Measurements from ENCODE around the gene GIT2. TPM values are rescaled to one million over a fixed set of nuclear protein-coding genes. Genes with fewer than 3 reads are reported as not detected.

Gene GIT2
- total RNA-seq, 1 experiment from 2014 or later = 40.0 TPM

DNA sequence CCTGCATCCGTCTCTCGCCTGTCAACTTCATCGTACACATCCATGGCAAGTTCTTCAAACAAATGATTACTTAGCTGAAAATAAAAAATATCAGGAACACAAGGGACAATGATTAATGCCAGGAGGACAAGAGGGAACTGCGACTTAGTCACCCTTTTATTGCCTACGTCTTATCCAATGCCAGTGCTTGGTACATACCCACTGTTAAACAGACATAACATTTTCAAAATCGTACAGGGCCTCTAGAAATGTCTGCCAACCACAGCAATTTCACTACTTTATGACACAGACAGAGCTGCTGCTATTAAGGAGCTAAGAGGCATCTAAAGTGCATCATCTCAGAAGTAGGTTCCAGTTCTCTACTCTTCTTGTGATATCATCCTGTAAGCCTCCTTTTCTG lies 34.6 kb downstream of the GIT2 start:
- ChIA-PET CTCF (no interaction called here), POLR2A (no interaction called here)
- Histone ChIP-seq H3K36me3 (ENCODE audit: control insufficient read depth, insufficient read depth, low read length) (no peaks in the 10 kb centered on the region), H3K27me3 (ENCODE audit: control insufficient read depth, insufficient read depth, low read length) (no peaks in the 10 kb centered on the region), H3K4me1 (ENCODE audit: control insufficient read depth, insufficient read depth, low read length) (no peaks in the 10 kb centered on the region), H3K4me3 (ENCODE audit: low read depth in 2 of 2, low read length in 2 of 2) (no peak overlapping the region), H3K9me3 (ENCODE audit: control insufficient read depth, insufficient read depth, low read depth, low read length) (no peaks in the 10 kb centered on the region), H3K27ac (ENCODE audit: low read length) (no peak overlapping the region)
- TF ChIP-seq, protein P1, sequence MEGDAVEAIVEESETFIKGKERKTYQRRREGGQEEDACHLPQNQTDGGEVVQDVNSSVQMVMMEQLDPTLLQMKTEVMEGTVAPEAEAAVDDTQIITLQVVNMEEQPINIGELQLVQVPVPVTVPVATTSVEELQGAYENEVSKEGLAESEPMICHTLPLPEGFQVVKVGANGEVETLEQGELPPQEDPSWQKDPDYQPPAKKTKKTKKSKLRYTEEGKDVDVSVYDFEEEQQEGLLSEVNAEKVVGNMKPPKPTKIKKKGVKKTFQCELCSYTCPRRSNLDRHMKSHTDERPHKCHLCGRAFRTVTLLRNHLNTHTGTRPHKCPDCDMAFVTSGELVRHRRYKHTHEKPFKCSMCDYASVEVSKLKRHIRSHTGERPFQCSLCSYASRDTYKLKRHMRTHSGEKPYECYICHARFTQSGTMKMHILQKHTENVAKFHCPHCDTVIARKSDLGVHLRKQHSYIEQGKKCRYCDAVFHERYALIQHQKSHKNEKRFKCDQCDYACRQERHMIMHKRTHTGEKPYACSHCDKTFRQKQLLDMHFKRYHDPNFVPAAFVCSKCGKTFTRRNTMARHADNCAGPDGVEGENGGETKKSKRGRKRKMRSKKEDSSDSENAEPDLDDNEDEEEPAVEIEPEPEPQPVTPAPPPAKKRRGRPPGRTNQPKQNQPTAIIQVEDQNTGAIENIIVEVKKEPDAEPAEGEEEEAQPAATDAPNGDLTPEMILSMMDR (IDR thresholded peaks at IDR 0.05) = no peak
- TF ChIP-seq, protein P2, sequence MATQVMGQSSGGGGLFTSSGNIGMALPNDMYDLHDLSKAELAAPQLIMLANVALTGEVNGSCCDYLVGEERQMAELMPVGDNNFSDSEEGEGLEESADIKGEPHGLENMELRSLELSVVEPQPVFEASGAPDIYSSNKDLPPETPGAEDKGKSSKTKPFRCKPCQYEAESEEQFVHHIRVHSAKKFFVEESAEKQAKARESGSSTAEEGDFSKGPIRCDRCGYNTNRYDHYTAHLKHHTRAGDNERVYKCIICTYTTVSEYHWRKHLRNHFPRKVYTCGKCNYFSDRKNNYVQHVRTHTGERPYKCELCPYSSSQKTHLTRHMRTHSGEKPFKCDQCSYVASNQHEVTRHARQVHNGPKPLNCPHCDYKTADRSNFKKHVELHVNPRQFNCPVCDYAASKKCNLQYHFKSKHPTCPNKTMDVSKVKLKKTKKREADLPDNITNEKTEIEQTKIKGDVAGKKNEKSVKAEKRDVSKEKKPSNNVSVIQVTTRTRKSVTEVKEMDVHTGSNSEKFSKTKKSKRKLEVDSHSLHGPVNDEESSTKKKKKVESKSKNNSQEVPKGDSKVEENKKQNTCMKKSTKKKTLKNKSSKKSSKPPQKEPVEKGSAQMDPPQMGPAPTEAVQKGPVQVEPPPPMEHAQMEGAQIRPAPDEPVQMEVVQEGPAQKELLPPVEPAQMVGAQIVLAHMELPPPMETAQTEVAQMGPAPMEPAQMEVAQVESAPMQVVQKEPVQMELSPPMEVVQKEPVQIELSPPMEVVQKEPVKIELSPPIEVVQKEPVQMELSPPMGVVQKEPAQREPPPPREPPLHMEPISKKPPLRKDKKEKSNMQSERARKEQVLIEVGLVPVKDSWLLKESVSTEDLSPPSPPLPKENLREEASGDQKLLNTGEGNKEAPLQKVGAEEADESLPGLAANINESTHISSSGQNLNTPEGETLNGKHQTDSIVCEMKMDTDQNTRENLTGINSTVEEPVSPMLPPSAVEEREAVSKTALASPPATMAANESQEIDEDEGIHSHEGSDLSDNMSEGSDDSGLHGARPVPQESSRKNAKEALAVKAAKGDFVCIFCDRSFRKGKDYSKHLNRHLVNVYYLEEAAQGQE (IDR thresholded peaks at IDR 0.05; ENCODE audit: insufficient read depth in 1 of 2, low read depth in 2 of 2, low read length in 1 of 2) = no peak
- DNase-seq (ENCODE audit: low read depth, low spot score) (no peak), ATAC-seq (no peak)
- intact Hi-C loops (cut with micrococcal nuclease; ENCODE audit: unreplicated experiment) = no loop called here
- in situ Hi-C loops (cut with HindIII; ENCODE audit: low pct_unique_long_range_greater_than_20kb, low sequenced_read_pairs) = no loop called here
- BruUV-seq (replicated peaks) = no TSS peak

DNA sequence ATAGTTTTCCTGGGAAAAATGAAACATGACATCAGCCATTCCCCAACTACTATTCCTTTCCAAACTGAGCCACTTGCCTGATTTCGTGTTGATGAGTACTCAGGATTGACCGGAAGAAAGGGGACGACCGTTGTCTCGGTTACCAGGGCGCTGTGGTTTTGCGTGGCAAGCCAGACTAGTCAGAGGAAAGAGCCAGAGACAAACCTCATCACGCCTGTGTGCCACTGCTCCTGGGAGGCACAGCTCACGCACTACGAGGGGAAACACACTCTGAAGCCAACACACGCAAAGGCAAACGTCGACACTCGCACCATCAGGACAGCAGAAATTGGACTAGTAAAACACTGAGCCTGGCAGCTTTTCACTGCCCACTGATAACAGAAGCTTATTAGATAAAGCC lies 35.0 kb downstream of the GIT2 start:
- Histone ChIP-seq H3K27me3 (ENCODE audit: control insufficient read depth, insufficient read depth, low read length) (no peaks in the 10 kb centered on the region), H3K4me3 (ENCODE audit: low read depth in 2 of 2, low read length in 2 of 2) (no peak overlapping the region), H3K27ac (ENCODE audit: low read length) (no peak overlapping the region), H3K9me3 (ENCODE audit: control insufficient read depth, insufficient read depth, low read depth, low read length) (no peaks in the 10 kb centered on the region), H3K36me3 (ENCODE audit: control insufficient read depth, insufficient read depth, low read length) (no peaks in the 10 kb centered on the region), H3K4me1 (ENCODE audit: control insufficient read depth, insufficient read depth, low read length) (no peaks in the 10 kb centered on the region)
- POLR2A ChIA-PET = no interaction called here
- CTCF ChIA-PET = no interaction called here
- DNase-seq (ENCODE audit: low read depth, low spot score) (no peak), ATAC-seq (no peak)
- BruUV-seq (replicated peaks) = no TSS peak
- in situ Hi-C loops (cut with HindIII; ENCODE audit: low pct_unique_long_range_greater_than_20kb, low sequenced_read_pairs) = no loop called here
- TF ChIP-seq, protein P2 (IDR thresholded peaks at IDR 0.05; ENCODE audit: insufficient read depth in 1 of 2, low read depth in 2 of 2, low read length in 1 of 2) = no peak
- TF ChIP-seq, protein P1 (IDR thresholded peaks at IDR 0.05) = no peak
- TF ChIP-seq POLR2AphosphoS5 (IDR thresholded peaks at IDR 0.05; ENCODE audit: low read depth, low read length) (no peak), SIN3A (IDR thresholded peaks at IDR 0.05; ENCODE audit: borderline replicate concordance, insufficient read depth, low read depth, low read length) (no peak), TCF7L2 (IDR thresholded peaks at IDR 0.05; ENCODE audit: low read depth, low read length) (no peak)
- intact Hi-C loops (cut with micrococcal nuclease; ENCODE audit: unreplicated experiment) = no loop called here

All from Panc1 (cell line).